SK-N-SH (cell line): ENCODE data around the gene ZNF66. TPM values are rescaled to one million over a fixed set of nuclear protein-coding genes. Genes with fewer than 3 reads are reported as not detected.

Source experiments
- CTCF ChIA-PET: fragments of 300-600, 350-600 bp; formaldehyde crosslinking; extraction: SDS; loops from one replicate; lab custom pipeline; 2021; lab: Yijun Ruan, JAX
- POLR2A ChIA-PET: fragments of 350-600 bp; sonication (Branson Sonifier 250); formaldehyde crosslinking; extraction: SDS; loops from one replicate; lab custom pipeline; 2020; ENCODE audit warnings: antibody characterized with exemption, inconsistent platforms; lab: Yijun Ruan, JAX
- DNase-seq: peaks from one replicate; pipeline ENCODE4 v3.0.0; 2012
- H2AFZ ChIP-seq: fragments of 200-600 bp; sonication (generic); 2 replicates; pipeline ENCODE4 v1.8.1; 2016; ENCODE audit warnings: antibody characterized with exemption, mild to moderate bottlenecking, low read depth
- H3F3A ChIP-seq: fragments of 200-600 bp; sonication (generic); replicated peaks from 2 replicates; pipeline ENCODE3; 2016; ENCODE audit warnings: antibody characterized with exemption, mild to moderate bottlenecking; ENCODE audit not compliant: insufficient read depth
- H3K27ac ChIP-seq, 2 experiments: fragments of 200-500 bp in 1 of 2; fragments of 200-600 bp in 1 of 2; sonication (Bioruptor generic) in 1 of 2; sonication (generic), shearing (Covaris generic) in 1 of 2; 2 replicates each; pipeline versions ENCODE4 v1.5.1 to v1.6.1; 2014 to 2016; ENCODE audit warnings: low read depth in 2 of 2, inconsistent platforms in 1 of 2, low read length in 1 of 2, mild to moderate bottlenecking in 1 of 2, mixed read lengths in 1 of 2
- H3K27me3 ChIP-seq: fragments of 200-600 bp; sonication (generic), shearing (Covaris generic); 2 replicates; pipeline ENCODE4 v1.6.1; 2016; ENCODE audit warnings: mixed run types; ENCODE audit not compliant: insufficient read depth
- H3K36me3 ChIP-seq, 2 experiments: fragments of 200-500 bp in 1 of 2; fragments of 200-600 bp in 1 of 2; sonication (Bioruptor generic) in 1 of 2; sonication (generic) in 1 of 2; replicated peaks in 1 of 2; 2 replicates each; pipeline versions ENCODE3 to v1.5.1; 2014 to 2016; ENCODE audit warnings: low read length in 1 of 2, mild to moderate bottlenecking in 1 of 2; ENCODE audit not compliant: insufficient read depth in 2 of 2, control insufficient read depth in 1 of 2
- H3K4me1 ChIP-seq, 2 experiments: fragments of 200-500 bp in 1 of 2; fragments of 200-600 bp in 1 of 2; sonication (Bioruptor generic) in 1 of 2; sonication (generic), shearing (Covaris generic) in 1 of 2; 2 replicates each; pipeline versions ENCODE4 v1.5.1 to v1.6.1; 2014 to 2016; ENCODE audit warnings: low read depth in 1 of 2, low read length in 1 of 2, mixed run types in 1 of 2; ENCODE audit not compliant: insufficient read depth in 2 of 2, control insufficient read depth in 1 of 2
- H3K4me2 ChIP-seq: fragments of 200-600 bp; sonication (generic), shearing (Covaris generic); 2 replicates; pipeline ENCODE4 v1.6.1; 2017; ENCODE audit warnings: mixed run types
- H3K4me3 ChIP-seq, 2 experiments: fragments of 200-500 bp in 1 of 2; fragments of 200-600 bp in 1 of 2; sonication (Bioruptor generic) in 1 of 2; sonication (generic), shearing (Covaris generic) in 1 of 2; 2 replicates each; pipeline versions ENCODE4 v1.5.1 to v1.8.1; 2014 to 2016; ENCODE audit warnings: low read depth in 2 of 2, inconsistent platforms in 1 of 2, low read length in 1 of 2, mild to moderate bottlenecking in 1 of 2, mixed read lengths in 1 of 2, moderate library complexity in 1 of 2
- H3K79me2 ChIP-seq: fragments of 200-600 bp; sonication (generic); 2 replicates; pipeline ENCODE4 v1.8.1; 2017; ENCODE audit warnings: mild to moderate bottlenecking; ENCODE audit not compliant: insufficient read depth
- H3K9ac ChIP-seq: fragments of 200-600 bp; sonication (generic); 2 replicates; pipeline ENCODE4 v1.6.1; 2017; ENCODE audit warnings: mixed run types
- H3K9me2 ChIP-seq: fragments of 200-600 bp; sonication (generic); 2 replicates; pipeline ENCODE4 v1.6.1; 2017; ENCODE audit warnings: mixed run types
- H3K9me3 ChIP-seq: fragments of 200-600 bp; sonication (generic); 2 replicates; pipeline ENCODE4 v1.6.1; 2017; ENCODE audit warnings: mixed run types, mild to moderate bottlenecking, moderate library complexity
- H4K20me1 ChIP-seq: fragments of 200-600 bp; sonication (generic); 2 replicates; pipeline ENCODE4 v1.6.1; 2017; ENCODE audit warnings: mild to moderate bottlenecking, mixed run types; ENCODE audit not compliant: insufficient read depth
- ELF1 ChIP-seq: IDR thresholded peaks from 2 replicates; pipeline ENCODE4 v1.4.0; 2012
- FOXJ3 ChIP-seq: sonication (generic); formaldehyde crosslinking; IDR thresholded peaks from 2 replicates; pipeline ENCODE4 v1.5.1; 2020; ENCODE audit warnings: mild to moderate bottlenecking, missing genetic modification reagents
- GABPA ChIP-seq: IDR thresholded peaks from 2 replicates; pipeline ENCODE4 v1.4.0; 2012; ENCODE audit warnings: low read depth, mild to moderate bottlenecking
- GATA2 ChIP-seq: sonication (generic); formaldehyde crosslinking; IDR thresholded peaks from 2 replicates; pipeline ENCODE4 v1.5.0; 2020; ENCODE audit warnings: mild to moderate bottlenecking, missing genetic modification reagents
- JUND ChIP-seq: IDR thresholded peaks from 2 replicates; pipeline ENCODE4 v1.4.0; 2012
- MEF2A ChIP-seq: IDR thresholded peaks from 2 replicates; pipeline ENCODE4 v1.4.0; 2012; ENCODE audit warnings: low read depth, borderline replicate concordance
- NRF1 ChIP-seq: IDR thresholded peaks from 2 replicates; pipeline ENCODE4 v1.6.1; 2012; ENCODE audit warnings: low read depth, mild to moderate bottlenecking, low read length
- POLR2AphosphoS5 ChIP-seq: IDR thresholded peaks from 2 replicates; pipeline ENCODE4 v1.6.1; 2012; ENCODE audit warnings: low read depth, low read length
- RCOR1 ChIP-seq: fragments of 150-350 bp; IDR thresholded peaks from 2 replicates; pipeline ENCODE4 v1.6.1; 2017; ENCODE audit warnings: antibody characterized with exemption, low read length
- RFX5 ChIP-seq: IDR thresholded peaks from 2 replicates; pipeline ENCODE4 v1.6.1; 2012; ENCODE audit warnings: mild to moderate bottlenecking, improper control_type of control experiment, low read length
- RXRA ChIP-seq: IDR thresholded peaks from 2 replicates; pipeline ENCODE4 v1.4.0; 2012; ENCODE audit warnings: low read depth, mild to moderate bottlenecking, borderline replicate concordance
- SMC3 ChIP-seq: IDR thresholded peaks from 2 replicates; pipeline ENCODE4 v1.6.1; 2012; ENCODE audit warnings: low read depth, low read length, improper control_type of control experiment
- TAF1 ChIP-seq: IDR thresholded peaks from 2 replicates; pipeline ENCODE4 v1.6.1; 2012; ENCODE audit warnings: low read depth, mild to moderate bottlenecking, low read length, moderate library complexity, borderline replicate concordance
- TEAD4 ChIP-seq: IDR thresholded peaks from 2 replicates; pipeline ENCODE4 v1.4.0; 2012; ENCODE audit warnings: mild to moderate bottlenecking, borderline replicate concordance; ENCODE audit not compliant: insufficient read depth
- YY1 ChIP-seq: IDR thresholded peaks from 2 replicates; pipeline ENCODE4 v1.4.0; 2012; ENCODE audit warnings: low read depth, mild to moderate bottlenecking
- polyA plus RNA-seq, 3 experiments: library from polyadenylated mRNA; depleted of rRNA; stranded (reverse); fragments of >200 nt; gene quantifications; 2 replicates each; pipeline ENCODE4 v1.2.3, GENCODE V29; 2012
- TF ChIP-seq, protein P1 (sequence below): IDR thresholded peaks from 2 replicates; pipeline ENCODE4 v1.4.0; 2012; ENCODE audit warnings: low read depth
- TF ChIP-seq, protein P2 (sequence below): IDR thresholded peaks from 2 replicates; pipeline ENCODE4 v1.4.0; 2012; ENCODE audit warnings: low read depth, borderline replicate concordance
- TF ChIP-seq, protein P3 (sequence below): fragments of 200-600 bp; sonication (generic); IDR thresholded peaks from 2 replicates; pipeline ENCODE4 v1.6.1; 2017; ENCODE audit warnings: antibody characterized with exemption, mild to moderate bottlenecking, moderate library complexity
- TF ChIP-seq, protein P4 (sequence below): fragments of 150-350 bp; IDR thresholded peaks from 2 replicates; pipeline ENCODE4 v1.6.1; 2016; ENCODE audit warnings: mild to moderate bottlenecking, low read depth, low read length
- TF ChIP-seq, protein P5 (sequence below): IDR thresholded peaks from 2 replicates; pipeline ENCODE4; 2012

ZNF66 gene
- polyA plus RNA-seq, 1 of the 3 experiments (the other 2 are of a cell fraction), result 0.38 TPM

DNA sequence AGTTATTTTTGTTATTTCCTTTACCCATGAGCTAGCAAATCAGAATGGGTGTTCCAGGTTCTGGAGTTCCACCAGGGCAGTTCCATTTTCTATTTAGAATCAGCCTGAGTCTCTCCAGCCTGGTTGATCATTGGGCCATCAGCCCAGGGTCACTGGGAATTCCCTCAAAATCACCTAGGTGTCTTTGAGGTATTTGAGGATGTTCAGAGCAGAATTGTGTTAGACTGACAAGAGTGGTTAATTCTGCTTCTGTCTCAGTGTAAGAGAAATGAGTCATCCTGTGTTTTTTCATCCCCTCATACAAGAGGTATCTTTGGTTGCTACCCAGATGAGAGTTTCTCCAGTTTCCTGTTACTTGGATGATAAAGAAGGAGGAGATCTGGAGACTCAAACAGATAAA, 11.7 kb downstream of the ZNF66 start:
- H3K9me2 ChIP-seq, result no peaks in the 10 kb centered on the region
- H3K9me3 ChIP-seq, result no peaks in the 10 kb centered on the region
- ChIA-PET CTCF (no interaction called here), POLR2A (no interaction called here)
- no peak overlapping the region for H2AFZ ChIP-seq
- no peaks in the 10 kb centered on the region for H3K4me1 ChIP-seq
- H3K27me3 ChIP-seq, result no peaks in the 10 kb centered on the region
- H3K79me2 ChIP-seq, result peaks cover 26% of the 10 kb centered on the region
- no peak overlapping the region for H3K9ac ChIP-seq
- no peaks in the 10 kb centered on the region for H3F3A ChIP-seq
- H3K4me2 ChIP-seq, result no peak overlapping the region
- no peaks in the 10 kb centered on the region for H4K20me1 ChIP-seq
- no peak for DNase-seq
- no peak for TF ChIP-seq RCOR1
- TF ChIP-seq RXRA, result no peak
- TF ChIP-seq RFX5, result no peak
- TF ChIP-seq, protein P1, sequence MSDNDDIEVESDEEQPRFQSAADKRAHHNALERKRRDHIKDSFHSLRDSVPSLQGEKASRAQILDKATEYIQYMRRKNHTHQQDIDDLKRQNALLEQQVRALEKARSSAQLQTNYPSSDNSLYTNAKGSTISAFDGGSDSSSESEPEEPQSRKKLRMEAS, result no peak
- no peak for TF ChIP-seq YY1
- no peak overlapping the region for H3K4me3 ChIP-seq
- peaks cover 0 to 23% of the 10 kb centered on the region in 2 experiments for H3K36me3 ChIP-seq
- no peak overlapping the region for H3K27ac ChIP-seq

DNA sequence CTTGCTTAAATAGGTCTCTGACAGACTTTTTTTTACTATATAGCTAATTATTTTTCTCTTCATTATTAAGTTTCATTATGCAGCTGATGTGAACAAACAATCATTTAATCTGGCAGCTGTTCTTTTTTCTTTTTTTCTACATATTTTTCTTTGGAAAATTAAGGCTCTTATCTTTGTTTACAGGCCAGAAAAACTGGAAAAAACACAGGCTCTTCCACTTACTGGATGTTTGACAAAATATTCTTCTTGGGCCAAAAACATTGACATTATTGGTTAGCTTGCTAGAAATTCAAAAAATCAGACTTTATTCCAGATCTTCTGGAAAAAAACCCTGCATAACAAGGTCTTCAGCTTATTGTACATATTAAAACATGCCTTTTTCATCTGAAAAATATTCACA, 15.7 kb downstream of the ZNF66 start:
- no peaks in the 10 kb centered on the region for H3K9me2 ChIP-seq
- H3K4me2 ChIP-seq, result no peak overlapping the region
- no peak overlapping the region for H3K4me3 ChIP-seq
- TF ChIP-seq, protein P2, sequence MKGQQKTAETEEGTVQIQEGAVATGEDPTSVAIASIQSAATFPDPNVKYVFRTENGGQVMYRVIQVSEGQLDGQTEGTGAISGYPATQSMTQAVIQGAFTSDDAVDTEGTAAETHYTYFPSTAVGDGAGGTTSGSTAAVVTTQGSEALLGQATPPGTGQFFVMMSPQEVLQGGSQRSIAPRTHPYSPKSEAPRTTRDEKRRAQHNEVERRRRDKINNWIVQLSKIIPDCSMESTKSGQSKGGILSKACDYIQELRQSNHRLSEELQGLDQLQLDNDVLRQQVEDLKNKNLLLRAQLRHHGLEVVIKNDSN, result no peak
- TF ChIP-seq GATA2 (CRISPR knock-in tag) (no peak), RFX5 (no peak), SMC3 (no peak), TAF1 (no peak), POLR2AphosphoS5 (no peak), GABPA (no peak), ELF1 (no peak), RCOR1 (no peak), FOXJ3 (no peak), TEAD4 (no peak), JUND (no peak), NRF1 (no peak), MEF2A (no peak)
- TF ChIP-seq, protein P1, result no peak
- TF ChIP-seq, protein P3, sequence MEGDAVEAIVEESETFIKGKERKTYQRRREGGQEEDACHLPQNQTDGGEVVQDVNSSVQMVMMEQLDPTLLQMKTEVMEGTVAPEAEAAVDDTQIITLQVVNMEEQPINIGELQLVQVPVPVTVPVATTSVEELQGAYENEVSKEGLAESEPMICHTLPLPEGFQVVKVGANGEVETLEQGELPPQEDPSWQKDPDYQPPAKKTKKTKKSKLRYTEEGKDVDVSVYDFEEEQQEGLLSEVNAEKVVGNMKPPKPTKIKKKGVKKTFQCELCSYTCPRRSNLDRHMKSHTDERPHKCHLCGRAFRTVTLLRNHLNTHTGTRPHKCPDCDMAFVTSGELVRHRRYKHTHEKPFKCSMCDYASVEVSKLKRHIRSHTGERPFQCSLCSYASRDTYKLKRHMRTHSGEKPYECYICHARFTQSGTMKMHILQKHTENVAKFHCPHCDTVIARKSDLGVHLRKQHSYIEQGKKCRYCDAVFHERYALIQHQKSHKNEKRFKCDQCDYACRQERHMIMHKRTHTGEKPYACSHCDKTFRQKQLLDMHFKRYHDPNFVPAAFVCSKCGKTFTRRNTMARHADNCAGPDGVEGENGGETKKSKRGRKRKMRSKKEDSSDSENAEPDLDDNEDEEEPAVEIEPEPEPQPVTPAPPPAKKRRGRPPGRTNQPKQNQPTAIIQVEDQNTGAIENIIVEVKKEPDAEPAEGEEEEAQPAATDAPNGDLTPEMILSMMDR, result no peak
- TF ChIP-seq, protein P4, sequence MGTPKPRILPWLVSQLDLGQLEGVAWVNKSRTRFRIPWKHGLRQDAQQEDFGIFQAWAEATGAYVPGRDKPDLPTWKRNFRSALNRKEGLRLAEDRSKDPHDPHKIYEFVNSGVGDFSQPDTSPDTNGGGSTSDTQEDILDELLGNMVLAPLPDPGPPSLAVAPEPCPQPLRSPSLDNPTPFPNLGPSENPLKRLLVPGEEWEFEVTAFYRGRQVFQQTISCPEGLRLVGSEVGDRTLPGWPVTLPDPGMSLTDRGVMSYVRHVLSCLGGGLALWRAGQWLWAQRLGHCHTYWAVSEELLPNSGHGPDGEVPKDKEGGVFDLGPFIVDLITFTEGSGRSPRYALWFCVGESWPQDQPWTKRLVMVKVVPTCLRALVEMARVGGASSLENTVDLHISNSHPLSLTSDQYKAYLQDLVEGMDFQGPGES, result no peak
- TF ChIP-seq, protein P5, sequence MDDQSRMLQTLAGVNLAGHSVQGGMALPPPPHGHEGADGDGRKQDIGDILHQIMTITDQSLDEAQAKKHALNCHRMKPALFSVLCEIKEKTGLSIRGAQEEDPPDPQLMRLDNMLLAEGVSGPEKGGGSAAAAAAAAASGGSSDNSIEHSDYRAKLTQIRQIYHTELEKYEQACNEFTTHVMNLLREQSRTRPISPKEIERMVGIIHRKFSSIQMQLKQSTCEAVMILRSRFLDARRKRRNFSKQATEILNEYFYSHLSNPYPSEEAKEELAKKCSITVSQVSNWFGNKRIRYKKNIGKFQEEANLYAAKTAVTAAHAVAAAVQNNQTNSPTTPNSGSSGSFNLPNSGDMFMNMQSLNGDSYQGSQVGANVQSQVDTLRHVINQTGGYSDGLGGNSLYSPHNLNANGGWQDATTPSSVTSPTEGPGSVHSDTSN, result no peak
- no peaks in the 10 kb centered on the region for H3K4me1 ChIP-seq
- no peak for DNase-seq
- no peaks in the 10 kb centered on the region for H3K27me3 ChIP-seq
- H3K79me2 ChIP-seq, result no peaks in the 10 kb centered on the region
- no peaks in the 10 kb centered on the region for H3F3A ChIP-seq
- CTCF ChIA-PET, result no interaction called here
- no peaks in the 10 kb centered on the region for H4K20me1 ChIP-seq
- POLR2A ChIA-PET, result no interaction called here
- H3K9me3 ChIP-seq, result no peaks in the 10 kb centered on the region
- H3K9ac ChIP-seq, result no peak overlapping the region
- H3K27ac ChIP-seq, result no peak overlapping the region
- H3K36me3 ChIP-seq, result peaks cover 6 to 27% of the 10 kb centered on the region in 2 experiments
- H2AFZ ChIP-seq, result no peak overlapping the region
